HepG2 (cell line): ENCODE data around the gene NDOR1. TPM values are rescaled to one million over a fixed set of nuclear protein-coding genes. Genes with fewer than 3 reads are reported as not detected.

Source experiments
- CENPX ChIP-seq: sonication (generic); formaldehyde crosslinking; IDR thresholded peaks from 2 replicates; pipeline ENCODE4 v1.9.0; 2021; ENCODE audit warnings: mild to moderate bottlenecking, missing genetic modification reagents, moderate library complexity
- MAFK ChIP-seq, 2 experiments: IDR thresholded peaks in 1 of 2; conservative IDR thresholded peaks in 1 of 2; 2 replicates each; pipeline ENCODE4 v1.6.1; 2011; ENCODE audit warnings: improper control_type of control experiment in 2 of 2, low read length in 2 of 2
- NCOA5 ChIP-seq: sonication (generic); formaldehyde crosslinking; IDR thresholded peaks from 2 replicates; pipeline ENCODE4 v1.4.0; 2020; ENCODE audit warnings: missing genetic modification reagents
- NFKBIZ ChIP-seq: IDR thresholded peaks from 2 replicates; pipeline ENCODE4 v1.6.1; 2018; ENCODE audit warnings: missing genetic modification reagents, missing compliant biosample characterization
- REXO4 ChIP-seq: sonication (generic); formaldehyde crosslinking; IDR thresholded peaks from 2 replicates; pipeline ENCODE4 v1.8.0; 2022; ENCODE audit warnings: missing genetic modification reagents, mild to moderate bottlenecking, borderline replicate concordance
- TAF1 ChIP-seq: sonication (generic); formaldehyde crosslinking; IDR thresholded peaks from 2 replicates; pipeline ENCODE4 v1.4.0; 2020; ENCODE audit warnings: missing genetic modification reagents
- ZNF30 ChIP-seq: sonication (generic); formaldehyde crosslinking; IDR thresholded peaks from 2 replicates; pipeline ENCODE4 v1.5.0; 2020; ENCODE audit warnings: mild to moderate bottlenecking, missing genetic modification reagents
- ZNF44 ChIP-seq: sonication (generic); formaldehyde crosslinking; IDR thresholded peaks from 2 replicates; pipeline ENCODE4 v1.5.1; 2020; ENCODE audit warnings: mild to moderate bottlenecking, missing genetic modification reagents
- ZNF501 ChIP-seq: sonication (generic); formaldehyde crosslinking; IDR thresholded peaks from 2 replicates; pipeline ENCODE4 v1.5.1; 2020; ENCODE audit warnings: mild to moderate bottlenecking, moderate library complexity, missing genetic modification reagents
- ZNF614 ChIP-seq: IDR thresholded peaks from 2 replicates; pipeline ENCODE4 v1.6.1; 2018; ENCODE audit warnings: missing biosample characterization, missing genetic modification reagents, inconsistent platforms, borderline replicate concordance
- ZNF615 ChIP-seq: sonication (generic); formaldehyde crosslinking; IDR thresholded peaks from 2 replicates; pipeline ENCODE4 v1.5.0; 2020; ENCODE audit warnings: mild to moderate bottlenecking, missing genetic modification reagents, borderline replicate concordance
- polyA plus RNA-seq, 8 experiments: library from polyadenylated mRNA; depleted of rRNA in 3 of 8; stranded (reverse) in 7 of 8; unstranded in 1 of 8; fragments of >200 nt; fragmentation: Illumina TruSeq in 4 of 8; extraction: Trizol in 4 of 8; gene quantifications; 2 replicates each; pipeline versions ENCODE4 v1.2.1 to v1.2.3, GENCODE V29; 2011 to 2016; ENCODE audit warnings: low read depth in 4 of 8, missing spikeins in 1 of 8, mixed read lengths in 1 of 8; ENCODE audit not compliant: insufficient read depth in 1 of 8
- total RNA-seq, 5 experiments: library from RNA; depleted of rRNA; stranded (reverse); fragments of >200 nt; fragmentation: Illumina TruSeq; extraction: Trizol; gene quantifications; 2 replicates each; pipeline ENCODE4 v1.2.3, GENCODE V29; 2016; ENCODE audit warnings: low read depth in 1 of 5
- TF ChIP-seq, protein P1 (sequence below): sonication (generic); formaldehyde crosslinking; IDR thresholded peaks from 2 replicates; pipeline ENCODE4 v1.4.0; 2020; ENCODE audit warnings: low read depth, missing genetic modification reagents
- TF ChIP-seq, protein P2 (sequence below): sonication (generic); formaldehyde crosslinking; IDR thresholded peaks from 2 replicates; pipeline ENCODE4; 2020; ENCODE audit warnings: missing genetic modification reagents, mild to moderate bottlenecking, borderline replicate concordance
- TF ChIP-seq, protein P3 (sequence below): sonication (generic); formaldehyde crosslinking; IDR thresholded peaks from 2 replicates; pipeline ENCODE4 v1.4.0; 2020; ENCODE audit warnings: missing genetic modification reagents
- TF ChIP-seq, protein P4 (sequence below): sonication (generic); formaldehyde crosslinking; IDR thresholded peaks from 2 replicates; pipeline ENCODE4 v1.8.1; 2022; ENCODE audit warnings: mild to moderate bottlenecking, missing genetic modification reagents

The NDOR1 gene
- total and polyA plus RNA-seq, 2 of the 13 experiments (the other 11 are each of a cell fraction or from before 2014, with no cell fraction given): 3.6 to 8.7 TPM

DNA sequence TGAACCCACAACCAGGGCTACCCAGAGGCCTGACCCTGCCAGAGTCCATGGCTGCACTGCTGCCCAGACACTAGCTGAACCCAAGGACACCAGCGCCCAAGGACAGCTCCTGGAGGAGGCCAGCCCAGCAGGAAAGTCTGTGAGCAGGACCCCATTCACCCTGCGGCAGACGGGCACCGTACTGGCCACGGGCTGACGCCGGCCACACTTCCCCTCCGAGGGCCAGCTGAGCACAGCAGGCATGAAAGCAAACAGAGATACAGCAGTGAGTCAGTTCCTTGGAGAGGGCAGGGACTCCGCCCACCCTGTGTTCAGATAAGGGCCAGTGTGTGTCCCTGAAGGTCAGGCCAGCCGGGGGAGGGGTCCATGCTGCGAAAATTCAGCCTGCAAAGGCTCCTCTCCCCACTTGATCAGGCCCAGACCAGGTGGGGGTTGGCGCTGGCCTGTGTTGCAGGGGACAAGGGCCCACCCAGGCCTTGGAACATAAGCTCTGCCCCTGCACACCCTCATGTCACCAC is 13.3 kb downstream of the NDOR1 start (continued):
- TF ChIP-seq, protein P1, sequence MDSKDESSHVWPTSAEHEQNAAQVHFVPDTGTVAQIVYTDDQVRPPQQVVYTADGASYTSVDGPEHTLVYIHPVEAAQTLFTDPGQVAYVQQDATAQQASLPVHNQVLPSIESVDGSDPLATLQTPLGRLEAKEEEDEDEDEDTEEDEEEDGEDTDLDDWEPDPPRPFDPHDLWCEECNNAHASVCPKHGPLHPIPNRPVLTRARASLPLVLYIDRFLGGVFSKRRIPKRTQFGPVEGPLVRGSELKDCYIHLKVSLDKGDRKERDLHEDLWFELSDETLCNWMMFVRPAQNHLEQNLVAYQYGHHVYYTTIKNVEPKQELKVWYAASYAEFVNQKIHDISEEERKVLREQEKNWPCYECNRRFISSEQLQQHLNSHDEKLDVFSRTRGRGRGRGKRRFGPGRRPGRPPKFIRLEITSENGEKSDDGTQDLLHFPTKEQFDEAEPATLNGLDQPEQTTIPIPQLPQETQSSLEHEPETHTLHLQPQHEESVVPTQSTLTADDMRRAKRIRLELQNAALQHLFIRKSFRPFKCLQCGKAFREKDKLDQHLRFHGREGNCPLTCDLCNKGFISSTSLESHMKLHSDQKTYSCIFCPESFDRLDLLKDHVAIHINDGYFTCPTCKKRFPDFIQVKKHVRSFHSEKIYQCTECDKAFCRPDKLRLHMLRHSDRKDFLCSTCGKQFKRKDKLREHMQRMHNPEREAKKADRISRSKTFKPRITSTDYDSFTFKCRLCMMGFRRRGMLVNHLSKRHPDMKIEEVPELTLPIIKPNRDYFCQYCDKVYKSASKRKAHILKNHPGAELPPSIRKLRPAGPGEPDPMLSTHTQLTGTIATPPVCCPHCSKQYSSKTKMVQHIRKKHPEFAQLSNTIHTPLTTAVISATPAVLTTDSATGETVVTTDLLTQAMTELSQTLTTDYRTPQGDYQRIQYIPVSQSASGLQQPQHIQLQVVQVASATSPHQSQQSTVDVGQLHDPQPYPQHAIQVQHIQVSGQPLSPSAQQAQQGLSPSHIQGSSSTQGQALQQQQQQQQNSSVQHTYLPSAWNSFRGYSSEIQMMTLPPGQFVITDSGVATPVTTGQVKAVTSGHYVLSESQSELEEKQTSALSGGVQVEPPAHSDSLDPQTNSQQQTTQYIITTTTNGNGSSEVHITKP (CRISPR knock-in tag): no peak
- TF ChIP-seq ZNF615 (CRISPR knock-in tag) (no peak), TAF1 (CRISPR knock-in tag) (peak; percentile 56), ZNF614 (CRISPR knock-in tag) (no peak), ZNF30 (no peak), ZNF44 (CRISPR knock-in tag) (no peak), CENPX (CRISPR knock-in tag) (no peak), ZNF501 (CRISPR knock-in tag) (peak; percentile 77), REXO4 (CRISPR knock-in tag) (no peak), NCOA5 (CRISPR knock-in tag) (no peak), NFKBIZ (peak; percentile 34; the same call in 1 of the 2 replicates), MAFK (conservative IDR thresholded peaks at IDR 0.05 in 1 of 2, IDR thresholded peaks at IDR 0.05 in 1 of 2; ENCODE audit: low read length in 2 of 2) (no peak)
- TF ChIP-seq, protein P2, sequence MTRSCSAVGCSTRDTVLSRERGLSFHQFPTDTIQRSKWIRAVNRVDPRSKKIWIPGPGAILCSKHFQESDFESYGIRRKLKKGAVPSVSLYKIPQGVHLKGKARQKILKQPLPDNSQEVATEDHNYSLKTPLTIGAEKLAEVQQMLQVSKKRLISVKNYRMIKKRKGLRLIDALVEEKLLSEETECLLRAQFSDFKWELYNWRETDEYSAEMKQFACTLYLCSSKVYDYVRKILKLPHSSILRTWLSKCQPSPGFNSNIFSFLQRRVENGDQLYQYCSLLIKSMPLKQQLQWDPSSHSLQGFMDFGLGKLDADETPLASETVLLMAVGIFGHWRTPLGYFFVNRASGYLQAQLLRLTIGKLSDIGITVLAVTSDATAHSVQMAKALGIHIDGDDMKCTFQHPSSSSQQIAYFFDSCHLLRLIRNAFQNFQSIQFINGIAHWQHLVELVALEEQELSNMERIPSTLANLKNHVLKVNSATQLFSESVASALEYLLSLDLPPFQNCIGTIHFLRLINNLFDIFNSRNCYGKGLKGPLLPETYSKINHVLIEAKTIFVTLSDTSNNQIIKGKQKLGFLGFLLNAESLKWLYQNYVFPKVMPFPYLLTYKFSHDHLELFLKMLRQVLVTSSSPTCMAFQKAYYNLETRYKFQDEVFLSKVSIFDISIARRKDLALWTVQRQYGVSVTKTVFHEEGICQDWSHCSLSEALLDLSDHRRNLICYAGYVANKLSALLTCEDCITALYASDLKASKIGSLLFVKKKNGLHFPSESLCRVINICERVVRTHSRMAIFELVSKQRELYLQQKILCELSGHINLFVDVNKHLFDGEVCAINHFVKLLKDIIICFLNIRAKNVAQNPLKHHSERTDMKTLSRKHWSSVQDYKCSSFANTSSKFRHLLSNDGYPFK (CRISPR knock-in tag): peak; percentile 26; the same call in 1 of the 2 replicates
- TF ChIP-seq, protein P3, sequence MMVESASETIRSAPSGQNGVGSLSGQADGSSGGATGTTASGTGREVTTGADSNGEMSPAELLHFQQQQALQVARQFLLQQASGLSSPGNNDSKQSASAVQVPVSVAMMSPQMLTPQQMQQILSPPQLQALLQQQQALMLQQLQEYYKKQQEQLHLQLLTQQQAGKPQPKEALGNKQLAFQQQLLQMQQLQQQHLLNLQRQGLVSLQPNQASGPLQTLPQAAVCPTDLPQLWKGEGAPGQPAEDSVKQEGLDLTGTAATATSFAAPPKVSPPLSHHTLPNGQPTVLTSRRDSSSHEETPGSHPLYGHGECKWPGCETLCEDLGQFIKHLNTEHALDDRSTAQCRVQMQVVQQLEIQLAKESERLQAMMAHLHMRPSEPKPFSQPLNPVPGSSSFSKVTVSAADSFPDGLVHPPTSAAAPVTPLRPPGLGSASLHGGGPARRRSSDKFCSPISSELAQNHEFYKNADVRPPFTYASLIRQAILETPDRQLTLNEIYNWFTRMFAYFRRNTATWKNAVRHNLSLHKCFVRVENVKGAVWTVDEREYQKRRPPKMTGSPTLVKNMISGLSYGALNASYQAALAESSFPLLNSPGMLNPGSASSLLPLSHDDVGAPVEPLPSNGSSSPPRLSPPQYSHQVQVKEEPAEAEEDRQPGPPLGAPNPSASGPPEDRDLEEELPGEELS (CRISPR knock-in tag): peak; percentile 69; the same call in 1 of the 2 replicates
- TF ChIP-seq, protein P4, sequence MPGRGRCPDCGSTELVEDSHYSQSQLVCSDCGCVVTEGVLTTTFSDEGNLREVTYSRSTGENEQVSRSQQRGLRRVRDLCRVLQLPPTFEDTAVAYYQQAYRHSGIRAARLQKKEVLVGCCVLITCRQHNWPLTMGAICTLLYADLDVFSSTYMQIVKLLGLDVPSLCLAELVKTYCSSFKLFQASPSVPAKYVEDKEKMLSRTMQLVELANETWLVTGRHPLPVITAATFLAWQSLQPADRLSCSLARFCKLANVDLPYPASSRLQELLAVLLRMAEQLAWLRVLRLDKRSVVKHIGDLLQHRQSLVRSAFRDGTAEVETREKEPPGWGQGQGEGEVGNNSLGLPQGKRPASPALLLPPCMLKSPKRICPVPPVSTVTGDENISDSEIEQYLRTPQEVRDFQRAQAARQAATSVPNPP (CRISPR knock-in tag): no peak
